CD4-positive, alpha-beta T cell treated with Interleukin-2 at 100 ng/mL for 4 hours (primary cell): ENCODE data around the gene CIAO2B.

Experiments
- DNase-seq: peaks from one replicate; pipeline ENCODE4 v3.0.0-alpha.2; 2020; ENCODE audit warnings: low spot score

Gene CIAO2B

GRCh38 chr16:66919569-66920298 is 14.5 kb downstream of the CIAO2B start:
- no peak for DNase-seq

GRCh38 chr16:66918803-66919568 is 15.2 kb downstream of the CIAO2B start, which contains the start of gene CDH16:
TSS of gene CDH16 (minus strand) at chr16:66918885. CDS start at chr16:66918065, 820 bp downstream.
- no peak for DNase-seq

- DNase-seq = no peak
These were observed 15.8 kb downstream of the CIAO2B start for GRCh38 chr16:66918355-66918754.

GRCh38 chr16:66917741-66918140 is 16.5 kb downstream of the CIAO2B start:
- DNase-seq = no peak

- DNase-seq = no peak
These were observed 17.7 kb downstream of the CIAO2B start for GRCh38 chr16:66916518-66916917.

GRCh38 chr16:66915041-66915440 is 19.2 kb downstream of the CIAO2B start:
- no peak for DNase-seq

GRCh38 chr16:66914541-66914940 is 19.7 kb downstream of the CIAO2B start:
- DNase-seq = no peak

- DNase-seq = no peak
These were observed 20.5 kb downstream of the CIAO2B start for GRCh38 chr16:66913711-66914110.

GRCh38 chr16:66913081-66913480 is 21.1 kb downstream of the CIAO2B start:
- DNase-seq = no peak

GRCh38 chr16:66911801-66912200 is 22.4 kb downstream of the CIAO2B start:
- no peak for DNase-seq

- DNase-seq = no peak
These were observed 23.1 kb downstream of the CIAO2B start for GRCh38 chr16:66911112-66911511.

- no peak for DNase-seq
These were observed 23.8 kb downstream of the CIAO2B start for GRCh38 chr16:66910175-66910940.

GRCh38 chr16:66908762-66909559 is 25.2 kb downstream of the CIAO2B start:
- no peak for DNase-seq

- DNase-seq = no peak
These were observed 26.1 kb downstream of the CIAO2B start for GRCh38 chr16:66908116-66908515.

GRCh38 chr16:66906916-66907836 is 27.0 kb downstream of the CIAO2B start:
- no peak for DNase-seq

GRCh38 chr16:66905633-66906539 is 28.3 kb downstream of the CIAO2B start:
- peak; percentile 20 for DNase-seq

GRCh38 chr16:66904846-66905632 is 29.2 kb downstream of the CIAO2B start:
- no peak for DNase-seq

GRCh38 chr16:66904428-66904845 is 29.8 kb downstream of the CIAO2B start:
- DNase-seq = no peak
